NT2/D1 (cell line): Measurements from ENCODE around the gene PLXNA4.

Experiments
- SUZ12 ChIP-seq: IDR thresholded peaks from 2 replicates; pipeline ENCODE4 v1.6.1; 2011; ENCODE audit not compliant: insufficient read length, insufficient read depth; ENCODE audit errors: extremely low read depth
- YY1 ChIP-seq: IDR thresholded peaks from 2 replicates; pipeline ENCODE4 v1.6.1; 2011; ENCODE audit not compliant: insufficient read length, insufficient read depth
- ZNF274 ChIP-seq: IDR thresholded peaks from 2 replicates; pipeline ENCODE4 v1.6.1; 2011; ENCODE audit warnings: mild to moderate bottlenecking, low read depth, low read length

- no peak for TF ChIP-seq SUZ12
- no peak for TF ChIP-seq ZNF274
- TF ChIP-seq YY1: no peak
Measured at GRCh38 chr7:132154695-132155471, 421.4 kb downstream of the PLXNA4 start.
